ENCODE data around the gene FAR2. TPM values are rescaled to one million over a fixed set of nuclear protein-coding genes. Genes with fewer than 3 reads are reported as not detected.

Gene FAR2
- total RNA-seq, 1 donor, result 10.5 TPM

- no peaks in the 10 kb centered on the region for H3K36me3 ChIP-seq (ENCODE audit: insufficient read depth, low read length)
- H3K27me3 ChIP-seq (ENCODE audit: insufficient read depth, low read length), result no peaks in the 10 kb centered on the region
- H3K4me3 ChIP-seq (ENCODE audit: insufficient read depth, low read length), result no peak overlapping the region
- no peak overlapping the region for H2AFZ ChIP-seq (ENCODE audit: low read length)
- H3K27ac ChIP-seq (ENCODE audit: low read depth, low read length), result no peak overlapping the region
- no peaks in the 10 kb centered on the region for H4K20me1 ChIP-seq (ENCODE audit: insufficient read depth, low read length)
- TF ChIP-seq CTCF (IDR thresholded peaks at IDR 0.05; ENCODE audit: extremely low read depth, low read depth, low read length), result no peak
- no peak overlapping the region for H3K4me2 ChIP-seq (ENCODE audit: insufficient read depth, low read length)
- H3K79me2 ChIP-seq (ENCODE audit: insufficient read depth, low read length), result no peaks in the 10 kb centered on the region
- peaks cover 13% of the 10 kb centered on the region for H3K4me1 ChIP-seq (ENCODE audit: insufficient read depth, low read length)
- no peaks in the 10 kb centered on the region for H3K9me3 ChIP-seq (ENCODE audit: low read depth, low read length)
- no peak for DNase-seq (ENCODE audit: insufficient read length, low spot score, missing footprints)
Observed at GRCh38 chr12:29223426-29223825, 74.3 kb downstream of the FAR2 start.

GRCh38 chr12:29223956-29224543, 75.0 kb downstream of the FAR2 start:
- H3K4me2 ChIP-seq (ENCODE audit: insufficient read depth, low read length), result no peak overlapping the region

GRCh38 chr12:29224572-29224971, 75.5 kb downstream of the FAR2 start:
- no peak overlapping the region for H3K27ac ChIP-seq (ENCODE audit: low read depth, low read length)

More at GRCh38 chr12:29223956-29224543, 75.0 kb downstream of the FAR2 start:
- no peaks in the 10 kb centered on the region for H4K20me1 ChIP-seq (ENCODE audit: insufficient read depth, low read length)
- H3K79me2 ChIP-seq (ENCODE audit: insufficient read depth, low read length), result no peaks in the 10 kb centered on the region
- H3K36me3 ChIP-seq (ENCODE audit: insufficient read depth, low read length), result no peaks in the 10 kb centered on the region
- peaks cover 18% of the 10 kb centered on the region for H3K4me1 ChIP-seq (ENCODE audit: insufficient read depth, low read length)
- DNase-seq (ENCODE audit: insufficient read length, low spot score, missing footprints), result no peak
- no peaks in the 10 kb centered on the region for H3K9me3 ChIP-seq (ENCODE audit: low read depth, low read length)
- no peak overlapping the region for H3K27ac ChIP-seq (ENCODE audit: low read depth, low read length)
- no peak overlapping the region for H2AFZ ChIP-seq (ENCODE audit: low read length)
- no peak for TF ChIP-seq CTCF (IDR thresholded peaks at IDR 0.05; ENCODE audit: extremely low read depth, low read depth, low read length)
- no peak overlapping the region for H3K4me3 ChIP-seq (ENCODE audit: insufficient read depth, low read length)
- no peaks in the 10 kb centered on the region for H3K27me3 ChIP-seq (ENCODE audit: insufficient read depth, low read length)

GRCh38 chr12:29225834-29226233, 76.8 kb downstream of the FAR2 start:
- no peak overlapping the region for H3K4me3 ChIP-seq (ENCODE audit: insufficient read depth, low read length)
- H3K9me3 ChIP-seq (ENCODE audit: low read depth, low read length), result no peaks in the 10 kb centered on the region
- no peaks in the 10 kb centered on the region for H3K36me3 ChIP-seq (ENCODE audit: insufficient read depth, low read length)
- no peak overlapping the region for H3K27ac ChIP-seq (ENCODE audit: low read depth, low read length)
- no peaks in the 10 kb centered on the region for H3K79me2 ChIP-seq (ENCODE audit: insufficient read depth, low read length)
- TF ChIP-seq CTCF (IDR thresholded peaks at IDR 0.05; ENCODE audit: extremely low read depth, low read depth, low read length), result no peak
- H3K4me2 ChIP-seq (ENCODE audit: insufficient read depth, low read length), result no peak overlapping the region
- no peak overlapping the region for H2AFZ ChIP-seq (ENCODE audit: low read length)
- DNase-seq (ENCODE audit: insufficient read length, low spot score, missing footprints), result no peak
- H3K27me3 ChIP-seq (ENCODE audit: insufficient read depth, low read length), result no peaks in the 10 kb centered on the region
- H4K20me1 ChIP-seq (ENCODE audit: insufficient read depth, low read length), result no peaks in the 10 kb centered on the region
- peaks cover 19% of the 10 kb centered on the region for H3K4me1 ChIP-seq (ENCODE audit: insufficient read depth, low read length)

More at GRCh38 chr12:29224572-29224971, 75.5 kb downstream of the FAR2 start:
- Histone ChIP-seq H3K79me2 (ENCODE audit: insufficient read depth, low read length) (no peaks in the 10 kb centered on the region), H2AFZ (ENCODE audit: low read length) (no peak overlapping the region), H3K27me3 (ENCODE audit: insufficient read depth, low read length) (no peaks in the 10 kb centered on the region), H4K20me1 (ENCODE audit: insufficient read depth, low read length) (no peaks in the 10 kb centered on the region), H3K4me3 (ENCODE audit: insufficient read depth, low read length) (no peak overlapping the region), H3K36me3 (ENCODE audit: insufficient read depth, low read length) (no peaks in the 10 kb centered on the region), H3K9me3 (ENCODE audit: low read depth, low read length) (no peaks in the 10 kb centered on the region), H3K4me2 (ENCODE audit: insufficient read depth, low read length) (no peak overlapping the region), H3K4me1 (ENCODE audit: insufficient read depth, low read length) (peaks cover 19% of the 10 kb centered on the region)
- no peak for DNase-seq (ENCODE audit: insufficient read length, low spot score, missing footprints)
- TF ChIP-seq CTCF (IDR thresholded peaks at IDR 0.05; ENCODE audit: extremely low read depth, low read depth, low read length), result no peak
